B cell (primary cell): ENCODE data around the gene ABCB7. TPM values are rescaled to one million over a fixed set of nuclear protein-coding genes. Genes with fewer than 3 reads are reported as not detected.

Experiments used
- ATAC-seq: fragments of 200-7000 bp; cut with Tn5 transposase; one replicate; pipeline ENCODE4 v1.10.0; 2021; ENCODE audit warnings: low read depth, mild to moderate bottlenecking, moderate number of reproducible peaks, moderate library complexity
- CTCF ChIA-PET: fragments of 350-600 bp; sonication (Branson Sonifier 250); formaldehyde crosslinking; loops from one replicate; lab custom pipeline; 2021; ENCODE audit warnings: antibody characterized with exemption, inconsistent platforms; lab: Charles Lee
- POLR2A ChIA-PET: fragments of 350-600 bp; sonication (Branson Sonifier 250); formaldehyde crosslinking; loops from one replicate; lab custom pipeline; 2021; ENCODE audit warnings: antibody characterized with exemption; lab: Charles Lee
- DNase-seq: peaks from one replicate; pipeline ENCODE4 v3.0.0; 2013
- H2AFZ ChIP-seq: 2 replicates; pipeline ENCODE4 v1.6.1; 2012; ENCODE audit warnings: mild to moderate bottlenecking, low read depth, low read length; ENCODE audit not compliant: insufficient read depth, poor library complexity, severe bottlenecking
- H3K27ac ChIP-seq, 2 donors: 1 replicate in 1 of 2; 2 replicates in 1 of 2; pipeline ENCODE4 v1.5.1; 2012 to 2013; ENCODE audit warnings: low read length in 2 of 2, mild to moderate bottlenecking in 2 of 2, moderate library complexity in 1 of 2
- H3K27me3 ChIP-seq, 4 experiments: fragments of 200-600 bp in 1 of 4; sonication (generic) in 1 of 4; replicated peaks in 1 of 4; 1 replicate in 2 of 4; 2 replicates in 2 of 4; pipeline versions ENCODE4 v1.6.1 to v1.7.0; 2013 to 2016; ENCODE audit warnings: low read length in 3 of 4, mild to moderate bottlenecking in 2 of 4, mixed read lengths in 1 of 4, moderate library complexity in 1 of 4; ENCODE audit not compliant: insufficient read depth in 4 of 4, control insufficient read depth in 3 of 4; ENCODE audit errors: control extremely low read depth in 1 of 4
- H3K36me3 ChIP-seq, 2 experiments: replicated peaks in 1 of 2; 1 replicate in 1 of 2; 2 replicates in 1 of 2; pipeline versions ENCODE4 v1.6.1 to v1.7.1; 2013; ENCODE audit warnings: low read length in 1 of 2; ENCODE audit not compliant: insufficient read depth in 2 of 2, control insufficient read depth in 1 of 2; ENCODE audit errors: control extremely low read depth in 1 of 2, extremely low read depth in 1 of 2
- H3K4me1 ChIP-seq, 2 donors: fragments of 200-600 bp in 1 of 2; sonication (generic) in 1 of 2; 1 replicate in 1 of 2; 2 replicates in 1 of 2; pipeline versions ENCODE4 v1.5.1 to v1.6.1; 2013 to 2017; ENCODE audit warnings: low read length in 2 of 2; ENCODE audit not compliant: control insufficient read depth in 2 of 2, insufficient read depth in 2 of 2
- H3K4me2 ChIP-seq: replicated peaks from 2 replicates; pipeline ENCODE3; 2012; ENCODE audit warnings: mild to moderate bottlenecking, low read depth, low read length; ENCODE audit not compliant: poor library complexity, severe bottlenecking
- H3K4me3 ChIP-seq, 5 experiments: fragments of 200-600 bp in 1 of 5; sonication (generic) in 1 of 5; 1 replicate in 3 of 5; 2 replicates in 2 of 5; pipeline versions ENCODE4 v1.5.1 to v1.7.0; 2011 to 2016; ENCODE audit warnings: low read length in 4 of 5, mild to moderate bottlenecking in 4 of 5, low read depth in 2 of 5, control low read depth in 1 of 5, moderate library complexity in 1 of 5; ENCODE audit not compliant: insufficient read depth in 1 of 5; ENCODE audit errors: control extremely low read depth in 1 of 5, extremely low read depth in 1 of 5
- H3K79me2 ChIP-seq: fragments of 200-600 bp; sonication (generic); one replicate; pipeline ENCODE4 v1.6.0; 2016; ENCODE audit warnings: low read length; ENCODE audit not compliant: control insufficient read depth, insufficient read depth
- H3K9ac ChIP-seq: fragments of 200-600 bp; sonication (generic); 2 replicates; pipeline ENCODE4 v1.6.1; 2017; ENCODE audit warnings: mild to moderate bottlenecking, low read length, moderate library complexity
- H3K9me3 ChIP-seq, 3 donors: one replicate each; pipeline versions ENCODE4 v1.6.1 to v1.7.1; 2013; ENCODE audit warnings: low read length in 2 of 3; ENCODE audit not compliant: control insufficient read depth in 2 of 3, insufficient read depth in 1 of 3; ENCODE audit errors: control extremely low read depth in 1 of 3
- H4K20me1 ChIP-seq: 2 replicates; pipeline ENCODE4 v1.6.0; 2012; ENCODE audit warnings: mild to moderate bottlenecking, low read length; ENCODE audit not compliant: insufficient read depth, control insufficient read depth, poor library complexity, severe bottlenecking
- H3K27ac Mint-ChIP-seq: one replicate; pipeline ENCODE4 v1.8.0; 2021; ENCODE audit warnings: mixed read lengths
- H3K27me3 Mint-ChIP-seq: one replicate; pipeline ENCODE4 v1.8.0; 2021; ENCODE audit warnings: mixed read lengths
- H3K4me1 Mint-ChIP-seq: one replicate; pipeline ENCODE4 v1.8.0; 2021; ENCODE audit warnings: mixed read lengths
- H3K4me3 Mint-ChIP-seq: one replicate; pipeline ENCODE4 v1.8.0; 2021; ENCODE audit warnings: mixed read lengths
- H3K9me3 Mint-ChIP-seq: one replicate; pipeline ENCODE4 v1.8.0; 2022; ENCODE audit warnings: mixed read lengths; ENCODE audit not compliant: insufficient read depth
- CTCF ChIP-seq: fragments of 200-600 bp; IDR thresholded peaks from one replicate; pipeline ENCODE4 v1.8.0; 2022; ENCODE audit warnings: antibody characterized with exemption, mild to moderate bottlenecking
- EZH2 ChIP-seq: IDR thresholded peaks from 2 replicates; pipeline ENCODE4 v1.6.1; 2012; ENCODE audit warnings: borderline replicate concordance, low read depth, mild to moderate bottlenecking, moderate library complexity, low read length; ENCODE audit not compliant: insufficient read depth, poor library complexity, severe bottlenecking
- WGBS: methylation state at CpG from one replicate; pipeline ENCODE4 v1.1.5; 2013; ENCODE audit warnings: missing lambda C conversion rate; ENCODE audit not compliant: insufficient coverage; 5-methylcytosine and 5-hydroxymethylcytosine counted together
- intact Hi-C: fragments of 100-400 bp; cut with micrococcal nuclease; formaldehyde crosslinking; loops from one replicate; pipeline ENCODE4 v1.10.0; 2022
- polyA plus RNA-seq: library from polyadenylated mRNA; depleted of rRNA; stranded (reverse); fragments of >200 nt; gene quantifications from 2 replicates; pipeline ENCODE4 v1.2.3, GENCODE V29; 2012
- total RNA-seq, 2 donors: library from RNA; stranded (reverse); fragments of 120-200 nt in 1 of 2; gene quantifications; 1 replicate in 1 of 2; 2 replicates in 1 of 2; pipeline versions ENCODE4 v1.2.3 to v1.2.4, GENCODE V29; 2013 to 2022

Gene ABCB7
- total and polyA plus RNA-seq, 2 donors (not counting 1 experiment from before 2014, with no cell fraction given): 17.8 to 34.7 TPM

GRCh38 chrX:75074475-75074874 lies 81.6 kb downstream of the ABCB7 start:
- ATAC-seq: no peak
- Histone ChIP-seq H3K36me3 (peaks cover 0 to 8% of the 10 kb centered on the region in 2 experiments), H4K20me1 (no peaks in the 10 kb centered on the region), H2AFZ (no peak overlapping the region), H3K9me3 (no peaks in the 10 kb centered on the region), H3K4me1 (no peaks in the 10 kb centered on the region), H3K9ac (no peak overlapping the region), H3K27ac (no peak overlapping the region), H3K79me2 (no peaks in the 10 kb centered on the region), H3K27me3 (no peaks in the 10 kb centered on the region), H3K4me3 (no peak overlapping the region), H3K4me2 (no peak overlapping the region)
- Mint-ChIP-seq H3K9me3 (no peaks in the 10 kb centered on the region), H3K4me3 (no peak overlapping the region), H3K27me3 (no peaks in the 10 kb centered on the region), H3K27ac (no peak overlapping the region), H3K4me1 (no peaks in the 10 kb centered on the region)
- DNase-seq: no peak
- intact Hi-C loops: no loop called here
- TF ChIP-seq CTCF (no peak), EZH2 (no peak)
- ChIA-PET POLR2A (no interaction called here), CTCF (no interaction called here)
- WGBS: no CpG with 5 or more reads among the region's 1 CpG

- ATAC-seq (no peak), DNase-seq (no peak)
- H3K36me3 ChIP-seq: peaks cover 0 to 8% of the 10 kb centered on the region in 2 experiments
- ChIA-PET POLR2A (no interaction called here), CTCF (no interaction called here)
- H4K20me1 ChIP-seq: no peaks in the 10 kb centered on the region
- no peak overlapping the region for H3K9ac ChIP-seq
- no peaks in the 10 kb centered on the region for H3K27me3 Mint-ChIP-seq
- H3K27ac Mint-ChIP-seq: no peak overlapping the region
- TF ChIP-seq EZH2 (no peak), CTCF (no peak)
- WGBS: no CpG with 5 or more reads among the region's 3 CpGs
- H3K4me3 Mint-ChIP-seq: no peak overlapping the region
- intact Hi-C loops: no loop called here
- no peaks in the 10 kb centered on the region for H3K79me2 ChIP-seq
- H3K27me3 ChIP-seq: no peaks in the 10 kb centered on the region
- no peaks in the 10 kb centered on the region for H3K4me1 ChIP-seq
- H2AFZ ChIP-seq: no peak overlapping the region
- no peak overlapping the region for H3K27ac ChIP-seq
- H3K4me1 Mint-ChIP-seq: no peaks in the 10 kb centered on the region
- no peak overlapping the region for H3K4me2 ChIP-seq
- H3K9me3 ChIP-seq: no peaks in the 10 kb centered on the region
- no peak overlapping the region for H3K4me3 ChIP-seq
- no peaks in the 10 kb centered on the region for H3K9me3 Mint-ChIP-seq
These were observed 84.7 kb downstream of the ABCB7 start for GRCh38 chrX:75071334-75071733.
